Posterior vena cava (tissue), 2 donors: Measurements from ENCODE around the gene CR1. TPM values are rescaled to one million over a fixed set of nuclear protein-coding genes. Genes with fewer than 3 reads are reported as not detected.
"Not testable (repeated sequence)": the region's sequence is repeated elsewhere in the genome, so short reads cannot be mapped to it uniquely, and the experiment has no call there.

ENCODE experiments used
- DNase-seq: peaks from one replicate; pipeline ENCODE4 v3.0.0-alpha.2; 2020; ENCODE audit warnings: low spot score
- intact Hi-C, 2 donors: fragments of 100-400 bp; cut with DNase I; formaldehyde crosslinking; loops; one replicate each; pipeline versions ENCODE4 v1.14.1 to v1.14.2; 2022 to 2023
- total RNA-seq, 2 donors: library from RNA; stranded (reverse); fragmentation: NEBNext Ultra II Directional; extraction: Animal tissue kit (Norgen Biotek cat#: 25700); gene quantifications; one replicate each; pipeline ENCODE4 v1.2.1, GENCODE V29; 2021
- donor health status: DM: yes; HTN: yes; CAD: no.
- donor health status: DM: yes; HTN: yes; CAD: no.

The CR1 gene
- total RNA-seq, 2 donors from 2014 or later: 6.3 to 23.0 TPM

GRCh38 chr1:207658408-207658807, 162.5 kb downstream of the CR1 start:
- DNase-seq: no peak
- intact Hi-C loops: no loop called here

GRCh38 chr1:207658904-207659485, 163.0 kb downstream of the CR1 start:
- peak; percentile 68 for DNase-seq
- intact Hi-C loops: no loop called here

GRCh38 chr1:207659545-207660153, 163.7 kb downstream of the CR1 start:
- intact Hi-C loops: no loop called here
- DNase-seq: no peak

- DNase-seq, intact Hi-C loops: not testable (repeated sequence)
Observed at GRCh38 chr1:207661420-207661819, 165.5 kb downstream of the CR1 start.

GRCh38 chr1:207666342-207666741, 170.4 kb downstream of the CR1 start:
- intact Hi-C loops: no loop called here
- no peak for DNase-seq

GRCh38 chr1:207669528-207670009, 173.6 kb downstream of the CR1 start:
- intact Hi-C loops: no loop called here
- peak; percentile 77 for DNase-seq

GRCh38 chr1:207670192-207670591, 174.2 kb downstream of the CR1 start:
- intact Hi-C loops: no loop called here
- DNase-seq: no peak

- no peak for DNase-seq
- intact Hi-C loops: no loop called here
Observed at GRCh38 chr1:207670997-207671396, 175.0 kb downstream of the CR1 start.

GRCh38 chr1:207672522-207673130, 176.7 kb downstream of the CR1 start:
- DNase-seq: no peak
- intact Hi-C loops: no loop called here

GRCh38 chr1:207673399-207673798, 177.4 kb downstream of the CR1 start:
- intact Hi-C loops: no loop called here
- DNase-seq: no peak

- intact Hi-C loops: no loop called here
Observed at GRCh38 chr1:207676153-207676552, 180.2 kb downstream of the CR1 start.

GRCh38 chr1:207680590-207681388, 184.8 kb downstream of the CR1 start:
- intact Hi-C loops, DNase-seq: not testable (repeated sequence)

More at GRCh38 chr1:207676153-207676552, 180.2 kb downstream of the CR1 start:
- DNase-seq: no peak

- intact Hi-C loops, DNase-seq: not testable (repeated sequence)
Observed at GRCh38 chr1:207682872-207683434, 187.0 kb downstream of the CR1 start.

GRCh38 chr1:207690551-207690950, 194.6 kb downstream of the CR1 start:
- DNase-seq, intact Hi-C loops: not testable (repeated sequence)

GRCh38 chr1:207691010-207691409, 195.1 kb downstream of the CR1 start:
- DNase-seq: no peak
- intact Hi-C loops: no loop called here

Other genes starting within 250 kb of the CR1 start
- 10 to 100 TPM; 52.7 to 53.2 TPM for gene CD55, start 174.5 kb upstream of the CR1 start, total RNA-seq
- gene CR2, start 41.8 kb upstream of the CR1 start, total RNA-seq: 1 to 10 TPM in 1 of 2 donors, under 1 TPM in 1; 0.19 to 1.1 TPM
- gene CR1L, start 149.0 kb downstream of the CR1 start, total RNA-seq: under 1 TPM in 1 of 2 donors, not detected in 1; 0.19 TPM